Measurements from ENCODE around the gene PRRC2B. TPM values are rescaled to one million over a fixed set of nuclear protein-coding genes. Genes with fewer than 3 reads are reported as not detected.

The PRRC2B gene
- total RNA-seq, 1 donor from 2014 or later: 174 TPM

DNA sequence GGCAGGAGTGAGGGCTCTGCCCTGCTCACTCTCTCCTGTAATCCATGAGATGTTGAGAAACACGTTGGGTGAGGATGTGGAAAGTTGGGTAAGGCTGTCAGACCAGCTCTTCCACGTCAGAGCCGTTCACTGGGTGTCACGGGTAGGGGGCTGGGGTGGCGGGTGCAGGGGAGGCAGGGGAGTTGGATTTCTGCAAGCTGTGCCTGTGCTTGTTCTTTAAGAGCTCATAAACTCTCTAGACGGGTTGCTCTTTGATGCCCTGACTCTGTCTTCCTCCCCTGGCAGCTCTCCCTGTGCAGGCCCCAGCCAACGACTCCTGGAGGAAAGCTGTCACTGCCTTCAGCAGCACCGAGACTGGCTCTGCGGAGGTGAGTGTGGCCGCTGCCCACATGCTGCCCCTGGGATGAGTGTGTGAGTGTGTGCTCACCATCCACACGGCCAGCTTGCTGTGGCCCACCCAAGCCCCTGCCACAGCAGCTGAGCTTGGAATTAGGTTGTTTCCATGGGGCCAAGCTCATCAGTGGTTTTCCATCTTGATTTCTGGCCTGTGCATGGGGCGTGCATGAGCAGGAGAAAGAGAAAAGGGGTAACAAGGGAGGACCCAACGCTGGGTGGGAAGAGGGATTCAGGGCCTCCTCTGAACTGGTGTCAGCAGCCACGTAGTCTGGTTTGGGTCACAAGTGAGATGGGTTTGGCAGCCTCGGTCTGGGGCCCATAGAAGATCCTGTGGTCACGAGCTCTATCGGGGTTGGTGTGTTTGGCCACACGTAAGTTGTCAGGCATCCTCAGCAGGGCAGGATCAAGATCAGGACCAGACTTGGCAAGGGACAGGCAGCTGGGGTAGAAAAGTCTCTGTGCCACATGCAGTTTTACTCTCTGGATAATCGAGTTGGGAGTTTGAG, 87.8 kb downstream of the PRRC2B start:
- intact Hi-C loops (cut with micrococcal nuclease): no loop called here
- H3K4me3 Mint-ChIP-seq (ENCODE audit: low read depth): no peak overlapping the region
- H3K36me3 Mint-ChIP-seq (ENCODE audit: low read depth): peaks cover 78% of the 10 kb centered on the region
- no peaks in the 10 kb centered on the region for H3K4me1 Mint-ChIP-seq (ENCODE audit: low read depth)
- no peaks in the 10 kb centered on the region for H3K27me3 Mint-ChIP-seq (ENCODE audit: low read depth)
- no peak overlapping the region for H3K27ac Mint-ChIP-seq
- H3K9me3 Mint-ChIP-seq: no peaks in the 10 kb centered on the region
- DNase-seq (ENCODE audit: low spot score): no peak

GRCh38 chr9:131482343-131483006, 88.6 kb downstream of the PRRC2B start:
- H3K27me3 Mint-ChIP-seq (ENCODE audit: low read depth): no peaks in the 10 kb centered on the region
- intact Hi-C loops (cut with micrococcal nuclease): no loop called here
- H3K9me3 Mint-ChIP-seq: no peaks in the 10 kb centered on the region
- no peak for DNase-seq (ENCODE audit: low spot score)
- H3K4me1 Mint-ChIP-seq (ENCODE audit: low read depth): no peaks in the 10 kb centered on the region
- H3K4me3 Mint-ChIP-seq (ENCODE audit: low read depth): no peak overlapping the region
- H3K27ac Mint-ChIP-seq: no peak overlapping the region
- peaks cover 81% of the 10 kb centered on the region for H3K36me3 Mint-ChIP-seq (ENCODE audit: low read depth)

- no peaks in the 10 kb centered on the region for H3K27me3 Mint-ChIP-seq (ENCODE audit: low read depth)
- H3K36me3 Mint-ChIP-seq (ENCODE audit: low read depth): peaks cover 83% of the 10 kb centered on the region
- intact Hi-C loops (cut with micrococcal nuclease): no loop called here
These were observed 89.6 kb downstream of the PRRC2B start for GRCh38 chr9:131483319-131484050.

GRCh38 chr9:131484051-131484445, 90.2 kb downstream of the PRRC2B start:
- H3K4me1 Mint-ChIP-seq (ENCODE audit: low read depth): no peaks in the 10 kb centered on the region
- intact Hi-C loops (cut with micrococcal nuclease): no loop called here
- peaks cover 85% of the 10 kb centered on the region for H3K36me3 Mint-ChIP-seq (ENCODE audit: low read depth)
- H3K9me3 Mint-ChIP-seq: no peaks in the 10 kb centered on the region
- no peaks in the 10 kb centered on the region for H3K27me3 Mint-ChIP-seq (ENCODE audit: low read depth)
- no peak overlapping the region for H3K27ac Mint-ChIP-seq
- no peak overlapping the region for H3K4me3 Mint-ChIP-seq (ENCODE audit: low read depth)
- no peak for DNase-seq (ENCODE audit: low spot score)

More at GRCh38 chr9:131483319-131484050, 89.6 kb downstream of the PRRC2B start:
- Mint-ChIP-seq H3K27ac (no peak overlapping the region), H3K4me3 (ENCODE audit: low read depth) (no peak overlapping the region), H3K9me3 (no peaks in the 10 kb centered on the region), H3K4me1 (ENCODE audit: low read depth) (no peaks in the 10 kb centered on the region)
- DNase-seq (ENCODE audit: low spot score): no peak

DNA sequence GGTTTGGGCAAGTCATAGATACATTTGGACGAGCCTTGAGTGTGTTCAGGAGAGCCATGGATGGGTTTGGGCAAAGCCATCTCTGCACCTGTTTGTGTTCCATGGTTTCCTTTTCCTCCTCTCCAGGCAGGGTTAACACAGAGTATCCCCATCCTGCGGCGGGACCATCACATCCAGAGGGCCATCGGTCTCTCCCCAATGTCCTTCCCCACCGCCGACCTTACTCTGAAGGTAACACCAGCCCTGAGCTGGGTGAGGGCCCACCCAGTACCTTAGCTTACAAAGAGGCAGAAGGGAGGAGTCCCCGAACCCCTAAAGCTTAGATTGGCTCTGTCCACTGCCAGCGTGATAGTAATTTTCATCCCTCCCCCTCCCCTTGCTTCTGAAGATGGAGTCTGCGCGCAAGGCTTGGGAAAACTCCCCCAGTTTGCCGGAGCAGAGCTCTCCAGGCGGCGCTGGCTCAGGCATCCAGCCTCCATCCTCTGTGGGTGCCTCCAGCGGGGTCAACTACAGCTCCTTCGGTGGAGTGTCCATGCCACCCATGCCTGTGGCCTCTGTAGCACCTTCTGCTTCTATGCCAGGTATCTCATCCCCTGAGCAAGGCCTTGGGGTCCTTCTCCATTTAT, 90.8 kb downstream of the PRRC2B start:
- Mint-ChIP-seq H3K9me3 (no peaks in the 10 kb centered on the region), H3K36me3 (ENCODE audit: low read depth) (peaks cover 85% of the 10 kb centered on the region), H3K4me1 (ENCODE audit: low read depth) (no peaks in the 10 kb centered on the region), H3K27ac (no peak overlapping the region), H3K27me3 (ENCODE audit: low read depth) (no peaks in the 10 kb centered on the region), H3K4me3 (ENCODE audit: low read depth) (no peak overlapping the region)
- DNase-seq (ENCODE audit: low spot score): no peak
- intact Hi-C loops (cut with micrococcal nuclease): no loop called here

- Mint-ChIP-seq H3K9me3 (no peaks in the 10 kb centered on the region), H3K36me3 (ENCODE audit: low read depth) (peaks cover 87% of the 10 kb centered on the region), H3K4me3 (ENCODE audit: low read depth) (no peak overlapping the region), H3K4me1 (ENCODE audit: low read depth) (no peaks in the 10 kb centered on the region), H3K27ac (no peak overlapping the region), H3K27me3 (ENCODE audit: low read depth) (no peaks in the 10 kb centered on the region)
- no peak for DNase-seq (ENCODE audit: low spot score)
- intact Hi-C loops (cut with micrococcal nuclease): no loop called here
These were observed 91.3 kb downstream of the PRRC2B start for GRCh38 chr9:131485206-131485605.

DNA sequence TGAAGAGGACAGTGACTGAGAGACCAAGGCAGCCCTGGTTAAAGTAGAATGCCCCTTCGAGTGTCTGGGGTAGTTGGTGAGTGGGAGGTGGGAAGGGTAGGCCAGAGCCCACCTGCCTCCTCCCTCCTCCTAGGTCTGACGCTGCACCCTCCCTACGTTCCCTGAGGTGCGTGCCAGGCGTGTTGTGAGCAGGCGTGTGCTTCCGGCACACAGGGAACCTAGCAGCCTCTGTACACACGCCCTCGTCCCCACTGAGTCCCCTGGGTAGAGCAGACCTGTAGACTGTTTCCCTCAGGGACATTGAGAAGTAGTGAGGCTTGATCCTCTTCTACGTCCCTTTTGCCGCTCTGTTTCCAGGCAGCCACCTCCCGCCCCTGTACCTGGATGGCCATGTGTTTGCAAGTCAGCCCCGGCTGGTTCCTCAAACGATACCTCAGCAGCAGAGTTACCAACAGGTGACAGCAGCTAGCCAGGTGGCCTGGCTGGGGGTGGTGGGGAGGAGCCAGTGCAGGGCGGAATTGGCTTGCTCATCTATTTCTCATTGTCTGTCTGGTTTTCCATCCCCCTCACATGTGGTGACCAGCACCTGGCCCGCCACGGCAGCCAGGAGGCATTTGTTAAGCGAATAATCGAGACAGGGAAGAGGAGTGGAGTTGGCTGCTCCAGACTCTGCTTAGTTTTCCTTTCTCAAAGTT, 92.0 kb downstream of the PRRC2B start:
- H3K4me1 Mint-ChIP-seq (ENCODE audit: low read depth): no peaks in the 10 kb centered on the region
- H3K27ac Mint-ChIP-seq: no peak overlapping the region
- DNase-seq (ENCODE audit: low spot score): no peak
- no peaks in the 10 kb centered on the region for H3K27me3 Mint-ChIP-seq (ENCODE audit: low read depth)
- intact Hi-C loops (cut with micrococcal nuclease): no loop called here
- peaks cover 90% of the 10 kb centered on the region for H3K36me3 Mint-ChIP-seq (ENCODE audit: low read depth)
- no peak overlapping the region for H3K4me3 Mint-ChIP-seq (ENCODE audit: low read depth)
- no peaks in the 10 kb centered on the region for H3K9me3 Mint-ChIP-seq

GRCh38 chr9:131487001-131487400, 93.1 kb downstream of the PRRC2B start:
- Mint-ChIP-seq H3K36me3 (ENCODE audit: low read depth) (peaks cover 93% of the 10 kb centered on the region), H3K9me3 (no peaks in the 10 kb centered on the region), H3K4me1 (ENCODE audit: low read depth) (no peaks in the 10 kb centered on the region), H3K4me3 (ENCODE audit: low read depth) (no peak overlapping the region), H3K27ac (no peak overlapping the region), H3K27me3 (ENCODE audit: low read depth) (no peaks in the 10 kb centered on the region)
- no peak for DNase-seq (ENCODE audit: low spot score)
- intact Hi-C loops (cut with micrococcal nuclease): no loop called here

GRCh38 chr9:131487621-131488031, 93.7 kb downstream of the PRRC2B start:
- Mint-ChIP-seq H3K27me3 (ENCODE audit: low read depth) (no peaks in the 10 kb centered on the region), H3K4me1 (ENCODE audit: low read depth) (no peaks in the 10 kb centered on the region), H3K9me3 (no peaks in the 10 kb centered on the region), H3K27ac (no peak overlapping the region), H3K36me3 (ENCODE audit: low read depth) (peaks cover 92% of the 10 kb centered on the region), H3K4me3 (ENCODE audit: low read depth) (no peak overlapping the region)
- no peak for DNase-seq (ENCODE audit: low spot score)
- intact Hi-C loops (cut with micrococcal nuclease): no loop called here

GRCh38 chr9:131490514-131490913, 96.6 kb downstream of the PRRC2B start:
- Mint-ChIP-seq H3K4me3 (ENCODE audit: low read depth) (no peak overlapping the region), H3K36me3 (ENCODE audit: low read depth) (peaks cover 90% of the 10 kb centered on the region), H3K27ac (no peak overlapping the region), H3K27me3 (ENCODE audit: low read depth) (no peaks in the 10 kb centered on the region), H3K4me1 (ENCODE audit: low read depth) (no peaks in the 10 kb centered on the region), H3K9me3 (no peaks in the 10 kb centered on the region)
- intact Hi-C loops (cut with micrococcal nuclease): no loop called here
- no peak for DNase-seq (ENCODE audit: low spot score)

DNA sequence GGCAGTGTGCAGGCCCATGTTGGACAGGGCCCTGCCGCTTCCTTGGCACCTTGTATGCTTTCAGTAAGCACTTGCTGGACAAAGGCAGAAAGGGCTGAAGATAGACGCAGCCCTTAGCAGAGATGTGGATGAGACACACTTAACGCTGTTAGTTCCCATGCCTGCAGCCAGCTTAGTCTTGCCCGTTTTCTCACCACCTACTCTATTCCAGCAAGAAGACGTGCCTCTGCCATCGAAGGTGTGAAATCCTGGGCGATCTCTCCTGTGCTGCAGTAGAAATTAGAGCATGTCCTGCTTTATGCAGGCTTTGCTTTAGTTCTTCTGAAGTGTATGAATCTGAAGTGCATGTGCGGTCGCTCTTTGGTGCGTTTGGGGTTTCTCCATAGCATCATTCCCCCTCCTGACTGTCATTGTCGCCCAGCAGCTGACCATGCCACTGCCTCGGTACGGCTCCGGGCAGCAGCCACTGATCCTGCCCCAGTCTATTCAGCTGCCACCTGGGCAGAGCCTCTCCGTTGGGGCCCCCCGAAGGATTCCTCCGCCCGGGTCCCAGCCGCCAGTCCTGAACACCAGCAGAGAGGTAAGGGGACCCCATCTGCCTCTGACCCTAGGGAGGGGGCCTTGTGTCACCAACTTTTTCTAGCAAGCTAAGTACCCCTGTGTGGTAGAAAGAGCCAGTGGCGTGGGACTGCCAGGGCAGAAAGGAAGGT, 97.3 kb downstream of the PRRC2B start:
- no peaks in the 10 kb centered on the region for H3K9me3 Mint-ChIP-seq
- peaks cover 89% of the 10 kb centered on the region for H3K36me3 Mint-ChIP-seq (ENCODE audit: low read depth)
- H3K27me3 Mint-ChIP-seq (ENCODE audit: low read depth): no peaks in the 10 kb centered on the region
- intact Hi-C loops (cut with micrococcal nuclease): no loop called here
- no peaks in the 10 kb centered on the region for H3K4me1 Mint-ChIP-seq (ENCODE audit: low read depth)
- no peak overlapping the region for H3K4me3 Mint-ChIP-seq (ENCODE audit: low read depth)
- no peak overlapping the region for H3K27ac Mint-ChIP-seq
- DNase-seq (ENCODE audit: low spot score): no peak

- H3K36me3 Mint-ChIP-seq (ENCODE audit: low read depth): peaks cover 87% of the 10 kb centered on the region
- H3K27ac Mint-ChIP-seq: no peak overlapping the region
- no peak for DNase-seq (ENCODE audit: low spot score)
- intact Hi-C loops (cut with micrococcal nuclease): no loop called here
- H3K4me1 Mint-ChIP-seq (ENCODE audit: low read depth): no peaks in the 10 kb centered on the region
- H3K9me3 Mint-ChIP-seq: no peaks in the 10 kb centered on the region
- no peak overlapping the region for H3K4me3 Mint-ChIP-seq (ENCODE audit: low read depth)
- H3K27me3 Mint-ChIP-seq (ENCODE audit: low read depth): no peaks in the 10 kb centered on the region
These were observed 98.2 kb downstream of the PRRC2B start for GRCh38 chr9:131492070-131492469.
